Measurements from ENCODE around the gene USP49.
A peak's percentile ranks its signal among the peaks of the same experiment; 100 is the strongest.

USP49 gene

GRCh38 chr6:41935685-41936072, 40.5 kb upstream of the USP49 start:
- no peak for ATAC-seq
- peak overlapping the region; percentile 68 for H3K27ac Mint-ChIP-seq
- H3K4me3 Mint-ChIP-seq: no peak overlapping the region

GRCh38 chr6:41935193-41935574, 40.0 kb upstream of the USP49 start:
- Mint-ChIP-seq H3K27ac (peak overlapping the region; percentile 68), H3K4me1 (peaks cover 72% of the 10 kb centered on the region), H3K27me3 (no peaks in the 10 kb centered on the region), H3K4me3 (no peak overlapping the region), H3K9me3 (no peaks in the 10 kb centered on the region), H3K36me3 (peaks cover 39% of the 10 kb centered on the region)
- no peak for ATAC-seq

More at GRCh38 chr6:41935685-41936072, 40.5 kb upstream of the USP49 start:
- Mint-ChIP-seq H3K27me3 (no peaks in the 10 kb centered on the region), H3K4me1 (peaks cover 77% of the 10 kb centered on the region), H3K36me3 (peaks cover 39% of the 10 kb centered on the region), H3K9me3 (no peaks in the 10 kb centered on the region)

- peaks cover 66% of the 10 kb centered on the region for H3K4me1 Mint-ChIP-seq
- H3K4me3 Mint-ChIP-seq: no peak overlapping the region
- peaks cover 45% of the 10 kb centered on the region for H3K36me3 Mint-ChIP-seq
Measured at GRCh38 chr6:41934278-41935192, 39.4 kb upstream of the USP49 start.

GRCh38 chr6:41932378-41932777, 37.2 kb upstream of the USP49 start:
- H3K27ac Mint-ChIP-seq: peak overlapping the region; percentile 68
- H3K36me3 Mint-ChIP-seq: peaks cover 51% of the 10 kb centered on the region
- H3K4me3 Mint-ChIP-seq: no peak overlapping the region
- peaks cover 44% of the 10 kb centered on the region for H3K4me1 Mint-ChIP-seq
- ATAC-seq: no peak
- no peaks in the 10 kb centered on the region for H3K9me3 Mint-ChIP-seq
- H3K27me3 Mint-ChIP-seq: no peaks in the 10 kb centered on the region

More at GRCh38 chr6:41934278-41935192, 39.4 kb upstream of the USP49 start:
- Mint-ChIP-seq H3K27ac (peak overlapping the region; percentile 68), H3K27me3 (no peaks in the 10 kb centered on the region), H3K9me3 (no peaks in the 10 kb centered on the region)
- ATAC-seq: no peak

GRCh38 chr6:41931792-41932191, 36.6 kb upstream of the USP49 start:
- Mint-ChIP-seq H3K27ac (peak overlapping the region; percentile 68), H3K4me1 (peaks cover 38% of the 10 kb centered on the region), H3K36me3 (peaks cover 51% of the 10 kb centered on the region), H3K27me3 (no peaks in the 10 kb centered on the region), H3K4me3 (no peak overlapping the region), H3K9me3 (no peaks in the 10 kb centered on the region)
- ATAC-seq: no peak

- Mint-ChIP-seq H3K36me3 (peaks cover 52% of the 10 kb centered on the region), H3K4me1 (peaks cover 28% of the 10 kb centered on the region), H3K27ac (no peak overlapping the region), H3K9me3 (no peaks in the 10 kb centered on the region), H3K27me3 (no peaks in the 10 kb centered on the region), H3K4me3 (no peak overlapping the region)
- ATAC-seq: no peak
Measured at GRCh38 chr6:41929924-41930323, 34.7 kb upstream of the USP49 start.

GRCh38 chr6:41927253-41927652, 32.1 kb upstream of the USP49 start:
- Mint-ChIP-seq H3K4me1 (peaks cover 39% of the 10 kb centered on the region), H3K27ac (no peak overlapping the region), H3K9me3 (no peaks in the 10 kb centered on the region), H3K4me3 (no peak overlapping the region), H3K27me3 (no peaks in the 10 kb centered on the region), H3K36me3 (peaks cover 48% of the 10 kb centered on the region)
- ATAC-seq: no peak

- Mint-ChIP-seq H3K27me3 (no peaks in the 10 kb centered on the region), H3K9me3 (no peaks in the 10 kb centered on the region), H3K4me3 (peak overlapping the region; percentile 99), H3K27ac (peak overlapping the region; percentile 97), H3K4me1 (peaks cover 58% of the 10 kb centered on the region), H3K36me3 (peaks cover 21% of the 10 kb centered on the region)
- no peak for ATAC-seq
Measured at GRCh38 chr6:41922154-41922553, 27.0 kb upstream of the USP49 start.

- Mint-ChIP-seq H3K36me3 (peaks cover 21% of the 10 kb centered on the region), H3K27me3 (no peaks in the 10 kb centered on the region), H3K9me3 (no peaks in the 10 kb centered on the region), H3K27ac (peak overlapping the region; percentile 97), H3K4me3 (peak overlapping the region; percentile 99), H3K4me1 (peaks cover 58% of the 10 kb centered on the region)
- no peak for ATAC-seq
Measured at GRCh38 chr6:41921712-41921998, 26.5 kb upstream of the USP49 start.

GRCh38 chr6:41920921-41921711, 25.9 kb upstream of the USP49 start, which contains the start of the genes BYSL and MED20:
TSS of gene BYSL (plus strand) at chr6:41921499. CDS start at chr6:41921563, 64 bp downstream.
TSS of gene MED20 (minus strand) at chr6:41921139. CDS start at chr6:41921018, 121 bp downstream.
- H3K27me3 Mint-ChIP-seq: no peaks in the 10 kb centered on the region
- H3K9me3 Mint-ChIP-seq: no peaks in the 10 kb centered on the region
- H3K4me3 Mint-ChIP-seq: peak within 1 kb of the TSS; percentile 99
- peaks cover 20% of the 10 kb centered on the region for H3K36me3 Mint-ChIP-seq
- peak within 1 kb of the TSS; percentile 97 for H3K27ac Mint-ChIP-seq
- H3K4me1 Mint-ChIP-seq: peaks cover 57% of the 10 kb centered on the region
- ATAC-seq: peak; percentile 98

GRCh38 chr6:41917528-41917927, 22.4 kb upstream of the USP49 start:
- Mint-ChIP-seq H3K4me3 (no peak overlapping the region), H3K27ac (no peak overlapping the region)

GRCh38 chr6:41914869-41915530, 19.8 kb upstream of the USP49 start:
- no peak overlapping the region for H3K27ac Mint-ChIP-seq

More at GRCh38 chr6:41917528-41917927, 22.4 kb upstream of the USP49 start:
- Mint-ChIP-seq H3K36me3 (peaks cover 15% of the 10 kb centered on the region), H3K4me1 (peaks cover 33% of the 10 kb centered on the region), H3K27me3 (no peaks in the 10 kb centered on the region), H3K9me3 (no peaks in the 10 kb centered on the region)
- ATAC-seq: no peak

GRCh38 chr6:41914343-41914742, 19.2 kb upstream of the USP49 start:
- Mint-ChIP-seq H3K27ac (no peak overlapping the region), H3K4me3 (no peak overlapping the region)

More at GRCh38 chr6:41914869-41915530, 19.8 kb upstream of the USP49 start:
- Mint-ChIP-seq H3K9me3 (no peaks in the 10 kb centered on the region), H3K4me1 (peaks cover 11% of the 10 kb centered on the region), H3K36me3 (peaks cover 15% of the 10 kb centered on the region), H3K27me3 (no peaks in the 10 kb centered on the region), H3K4me3 (no peak overlapping the region)
- ATAC-seq: no peak

GRCh38 chr6:41909727-41910126, 14.6 kb upstream of the USP49 start:
- Mint-ChIP-seq H3K4me3 (no peak overlapping the region), H3K4me1 (peaks cover 7% of the 10 kb centered on the region), H3K36me3 (peaks cover 38% of the 10 kb centered on the region), H3K9me3 (no peaks in the 10 kb centered on the region), H3K27ac (no peak overlapping the region), H3K27me3 (no peaks in the 10 kb centered on the region)
- ATAC-seq: no peak

More at GRCh38 chr6:41914343-41914742, 19.2 kb upstream of the USP49 start:
- Mint-ChIP-seq H3K27me3 (no peaks in the 10 kb centered on the region), H3K4me1 (peaks cover 7% of the 10 kb centered on the region), H3K36me3 (peaks cover 15% of the 10 kb centered on the region), H3K9me3 (no peaks in the 10 kb centered on the region)
- ATAC-seq: no peak
